GM21717 (cell line): ENCODE data around the gene RABL6.
"Not testable (repeated sequence)": the region's sequence is repeated elsewhere in the genome, so short reads cannot be mapped to it uniquely, and the experiment has no call there.

ENCODE experiments used
- ATAC-seq: cut with Tn5 transposase; IDR thresholded peaks from one replicate; pipeline ENCODE4 v1.9.1; 2021; ENCODE audit warnings: mild to moderate bottlenecking, moderate library complexity; ENCODE audit not compliant: unreplicated experiment

Gene RABL6

GRCh38 chr9:136793086-136793946, 14.4 kb upstream of the RABL6 start:
- no peak for ATAC-seq

GRCh38 chr9:136794281-136794999, 13.3 kb upstream of the RABL6 start:
- ATAC-seq: no peak

- ATAC-seq: no peak
Observed at GRCh38 chr9:136795000-136795348, 12.8 kb upstream of the RABL6 start.

GRCh38 chr9:136796238-136796774, 11.4 kb upstream of the RABL6 start, which contains the start of gene CCDC183:
Gene CCDC183 (plus strand): TSS chr9:136796338. CDS start chr9:136796398, 60 bp downstream.
- ATAC-seq: no peak

- ATAC-seq: not testable (repeated sequence)
Observed at GRCh38 chr9:136796775-136797347, 10.9 kb upstream of the RABL6 start.

GRCh38 chr9:136798708-136799078, 9.1 kb upstream of the RABL6 start:
- ATAC-seq: no peak

GRCh38 chr9:136799079-136799853, 8.5 kb upstream of the RABL6 start:
- ATAC-seq: no peak

GRCh38 chr9:136799854-136800657, 7.7 kb upstream of the RABL6 start:
- no peak for ATAC-seq

- ATAC-seq: no peak
Observed at GRCh38 chr9:136802321-136802720, 5.4 kb upstream of the RABL6 start.

- not testable (repeated sequence) for ATAC-seq
Observed at GRCh38 chr9:136803009-136803550, 4.7 kb upstream of the RABL6 start.

- no peak for ATAC-seq
Observed at GRCh38 chr9:136803551-136804508, 3.9 kb upstream of the RABL6 start.

- no peak for ATAC-seq
Observed at GRCh38 chr9:136804509-136805206, 3.1 kb upstream of the RABL6 start.

GRCh38 chr9:136805207-136805740, 2.5 kb upstream of the RABL6 start:
- ATAC-seq: no peak

- ATAC-seq: no peak
Observed at GRCh38 chr9:136806067-136806466, 1.7 kb upstream of the RABL6 start.

GRCh38 chr9:136806631-136807201, 1.0 kb upstream of the RABL6 start:
- ATAC-seq: no peak

- peak; percentile 18 for ATAC-seq
Observed at GRCh38 chr9:136808075-136808805, 492 bp downstream of the RABL6 start.

- ATAC-seq: no peak
Observed at GRCh38 chr9:136808806-136809158, 1.0 kb downstream of the RABL6 start.
